GM21526 (cell line): ENCODE data around the gene WNT6.
"Not testable (repeated sequence)": the region's sequence is repeated elsewhere in the genome, so short reads cannot be mapped to it uniquely, and the experiment has no call there.

ENCODE experiments used
- ATAC-seq: cut with Tn5 transposase; IDR thresholded peaks from one replicate; pipeline ENCODE4 v1.9.1; 2021; ENCODE audit warnings: moderate library complexity; ENCODE audit not compliant: unreplicated experiment, low FRiP score

Gene WNT6

DNA sequence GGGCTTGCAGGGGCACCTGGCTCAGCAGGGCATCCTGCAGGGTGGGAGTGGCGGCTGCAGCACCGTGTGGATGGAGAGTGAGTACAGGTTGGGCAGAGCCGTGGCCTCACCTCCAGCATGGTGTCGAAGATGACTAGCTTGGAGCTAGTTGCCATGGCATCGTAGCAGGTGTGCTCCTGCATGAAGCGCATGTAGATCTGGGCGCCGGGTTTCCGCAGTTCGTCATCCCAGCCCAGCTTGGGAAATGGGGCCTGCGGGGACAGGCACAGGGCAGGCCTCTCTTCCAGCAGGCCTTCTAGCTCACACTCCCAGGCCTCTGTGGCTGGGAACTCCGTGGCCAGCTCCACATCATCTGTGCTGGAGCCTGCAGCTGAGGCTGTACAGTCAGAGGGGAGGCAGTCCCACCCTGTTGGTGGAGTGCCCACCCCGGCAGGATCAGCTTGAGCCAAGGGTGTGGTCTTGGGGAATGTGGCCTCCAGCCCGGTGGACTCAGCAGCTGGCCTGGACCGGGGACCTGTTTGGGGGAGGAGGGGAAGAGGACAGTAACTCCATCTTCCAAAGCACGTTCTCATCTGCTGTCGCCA, 29.6 kb upstream of the WNT6 start:
- ATAC-seq: no peak

DNA sequence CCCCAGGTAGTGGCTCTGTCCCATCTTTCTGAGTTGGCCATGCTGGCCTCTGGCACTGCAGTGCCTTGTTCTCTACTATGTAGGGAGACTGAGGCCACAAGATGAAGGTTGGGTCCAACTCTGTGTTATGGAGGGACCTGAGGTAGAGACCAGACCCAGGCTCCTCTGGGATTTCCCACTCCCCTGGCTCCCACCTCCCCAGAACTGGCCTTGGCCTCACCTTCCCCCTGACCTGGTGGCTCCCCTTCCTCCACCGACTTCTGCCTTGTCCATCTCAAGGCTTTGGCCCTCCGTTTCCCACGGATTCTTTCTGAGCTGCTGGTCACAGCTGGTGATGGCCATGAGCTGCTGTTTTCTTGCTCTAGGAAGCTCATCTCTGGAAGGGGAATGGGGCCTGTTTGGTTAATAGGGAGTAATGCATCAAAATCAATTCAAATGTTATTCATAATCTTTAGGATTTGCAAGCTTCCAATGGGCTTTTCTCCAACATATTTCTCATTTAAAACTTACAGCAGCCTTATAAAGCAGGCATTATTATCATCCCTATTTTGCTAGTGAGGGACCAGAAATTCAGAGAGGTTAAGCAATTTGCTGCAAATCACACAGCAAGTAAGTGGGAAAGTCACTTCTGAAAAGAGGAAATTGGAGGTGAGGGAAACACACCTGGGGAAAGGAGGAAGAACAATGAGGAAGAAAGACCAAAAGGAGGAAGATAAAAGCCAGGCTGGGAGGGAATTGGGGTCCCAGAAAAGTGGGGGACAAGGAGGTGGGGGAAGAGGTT, 28.9 kb upstream of the WNT6 start:
- no peak for ATAC-seq

DNA sequence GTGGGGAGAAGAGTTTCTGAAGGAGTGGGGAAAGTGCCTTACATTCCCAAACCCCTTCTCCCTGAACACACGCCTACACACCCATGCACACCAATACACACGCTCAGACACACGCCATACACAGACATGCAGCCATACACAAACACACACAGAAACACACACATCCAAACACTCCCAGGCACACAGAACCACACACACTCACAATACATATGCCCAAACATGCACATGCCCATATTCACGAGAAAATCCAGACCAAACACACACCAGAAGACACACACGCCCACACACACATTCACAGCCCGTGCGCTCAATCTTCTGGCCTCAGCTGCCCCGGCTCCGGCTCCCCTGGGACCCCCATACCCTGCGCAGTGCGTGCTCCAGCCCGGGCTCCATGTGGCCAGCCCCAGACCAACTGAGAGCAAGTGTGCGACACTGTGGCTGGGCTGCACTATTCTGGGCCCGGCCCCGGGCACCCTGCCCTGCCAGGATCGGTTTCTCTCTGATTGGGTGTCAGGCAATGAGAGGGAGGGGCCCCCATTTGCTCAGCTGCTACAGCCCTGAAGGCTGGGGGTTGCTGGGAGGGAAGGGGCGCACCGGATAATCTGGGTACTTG, 28.1 kb upstream of the WNT6 start, which contains the start of gene PRKAG3:
TSS of gene PRKAG3 (minus strand) at position 426 of the 613 bp plus-strand sequence.
- ATAC-seq: no peak

DNA sequence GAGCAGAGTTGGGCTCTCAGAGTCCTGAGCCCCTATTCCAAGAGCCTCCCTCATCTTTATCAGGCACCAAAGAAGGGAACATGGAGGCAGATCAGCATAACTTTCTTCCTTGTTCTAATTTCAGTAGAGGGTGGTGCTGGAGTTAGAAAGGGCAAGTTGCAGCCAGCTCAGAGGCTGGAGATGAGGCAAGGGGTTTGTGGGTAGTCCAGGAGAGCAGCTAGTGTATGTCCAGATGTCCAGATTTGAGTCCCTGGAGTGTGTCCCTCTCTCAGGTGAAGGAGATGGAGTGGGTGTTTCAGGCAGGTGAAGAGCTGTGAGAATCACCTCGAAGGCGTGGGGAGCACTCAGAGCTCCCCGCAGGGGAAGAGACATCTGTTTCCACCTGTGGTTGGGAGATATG, 27.5 kb upstream of the WNT6 start:
- no peak for ATAC-seq

DNA sequence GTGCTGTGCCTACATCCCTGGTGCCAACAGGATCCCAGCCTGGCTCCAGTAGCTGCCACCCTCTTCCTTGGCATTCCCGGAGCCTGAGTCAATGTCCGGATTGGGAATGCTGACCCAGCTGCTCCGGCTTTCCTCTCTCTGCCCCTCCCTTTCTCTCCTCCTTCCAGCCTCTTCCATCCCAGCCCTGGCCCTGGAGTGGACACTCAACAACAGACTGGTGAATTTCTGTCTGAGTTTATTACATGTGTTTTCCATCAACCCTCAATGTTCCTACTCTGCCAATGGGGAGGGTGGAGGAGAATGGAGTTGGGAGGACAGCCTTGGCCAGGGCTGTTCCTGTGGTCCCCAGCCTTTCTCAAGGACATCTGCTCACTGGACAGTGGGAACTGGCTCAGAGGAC, 27.1 kb upstream of the WNT6 start:
- ATAC-seq: no peak

DNA sequence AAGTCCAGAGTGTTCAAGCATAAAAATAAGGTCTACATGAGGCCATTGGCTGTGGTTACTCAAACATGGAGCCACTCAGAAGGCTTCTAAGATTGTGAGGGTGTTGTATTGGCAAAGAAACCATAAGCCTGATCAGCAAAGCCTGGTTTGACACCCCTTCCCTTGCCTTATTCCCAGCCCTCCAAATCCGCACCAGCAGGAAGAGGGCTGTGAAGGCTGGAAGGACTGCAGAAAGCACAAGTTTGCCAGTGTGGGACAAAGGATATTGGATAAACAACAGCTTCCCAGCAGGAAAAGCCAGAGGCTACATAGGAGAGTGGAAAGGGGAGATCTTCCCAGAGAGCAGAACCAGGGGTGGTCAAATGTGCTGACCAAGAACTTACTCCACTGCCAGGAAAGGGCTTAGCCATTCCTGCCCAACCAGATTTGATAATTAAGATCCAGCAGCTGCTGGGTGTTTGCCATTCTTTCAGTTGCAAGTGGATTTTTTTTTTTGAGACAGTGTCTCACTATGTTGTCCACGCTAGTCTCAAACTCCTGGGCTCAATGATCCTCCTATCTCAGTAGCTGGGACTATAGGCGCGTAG, 26.5 kb upstream of the WNT6 start:
- ATAC-seq: no peak

DNA sequence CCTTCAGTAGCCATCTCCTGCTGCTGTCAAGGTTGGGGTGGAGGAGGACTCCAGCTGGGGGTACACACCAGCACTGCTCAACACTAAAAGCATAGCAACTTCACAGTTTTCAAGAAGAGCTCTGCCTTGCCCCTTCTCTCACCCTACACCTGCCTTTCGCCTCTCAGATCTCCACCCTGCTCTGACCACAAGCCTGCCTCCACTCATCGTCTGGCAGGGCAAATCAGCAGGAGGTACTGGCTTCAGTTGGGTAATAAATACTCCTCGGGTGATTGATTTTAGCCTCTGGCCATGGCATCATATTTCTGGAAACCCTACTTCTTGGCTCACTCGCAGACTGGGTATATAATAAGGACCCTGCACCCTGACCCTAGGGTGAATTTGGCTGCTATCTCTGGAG, 24.9 kb upstream of the WNT6 start:
- no peak for ATAC-seq

DNA sequence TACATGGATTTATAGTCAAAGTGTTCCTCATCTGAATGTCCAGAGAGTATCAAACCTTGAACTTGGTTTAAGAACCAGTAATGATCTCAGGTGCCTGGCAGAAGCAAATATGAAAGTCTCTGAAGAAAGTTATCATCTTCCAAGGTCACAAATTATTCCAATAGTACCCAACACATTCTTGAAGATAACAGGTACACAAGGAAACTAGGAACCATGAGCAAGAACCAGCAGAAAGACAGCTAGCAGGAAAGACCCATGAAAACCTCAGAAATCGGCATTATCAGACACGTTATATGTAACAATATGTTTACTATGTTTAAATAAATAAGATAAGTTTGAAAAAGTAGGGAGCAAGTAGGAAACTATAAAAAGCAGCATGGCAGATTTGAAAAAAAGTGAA, 22.1 kb upstream of the WNT6 start:
- ATAC-seq: no peak

DNA sequence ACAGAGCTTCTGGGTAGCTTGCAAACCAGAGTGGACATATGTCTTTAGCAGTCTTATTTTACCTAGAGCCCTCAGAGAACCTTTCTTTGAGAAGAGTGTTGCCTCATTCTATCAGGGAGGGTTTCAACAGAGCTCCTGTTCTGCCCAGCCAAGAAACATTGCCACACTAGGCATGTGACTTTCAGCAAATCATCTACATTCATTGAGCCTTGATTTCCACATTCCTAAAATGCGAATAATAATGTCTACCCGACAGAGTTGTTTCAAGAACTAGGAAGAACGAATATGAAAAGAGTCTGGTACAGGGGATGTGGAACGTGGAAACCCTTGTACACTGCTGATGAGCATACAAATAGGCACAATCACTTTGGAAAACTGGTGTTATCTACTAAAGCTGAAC, 20.2 kb upstream of the WNT6 start:
- no peak for ATAC-seq

DNA sequence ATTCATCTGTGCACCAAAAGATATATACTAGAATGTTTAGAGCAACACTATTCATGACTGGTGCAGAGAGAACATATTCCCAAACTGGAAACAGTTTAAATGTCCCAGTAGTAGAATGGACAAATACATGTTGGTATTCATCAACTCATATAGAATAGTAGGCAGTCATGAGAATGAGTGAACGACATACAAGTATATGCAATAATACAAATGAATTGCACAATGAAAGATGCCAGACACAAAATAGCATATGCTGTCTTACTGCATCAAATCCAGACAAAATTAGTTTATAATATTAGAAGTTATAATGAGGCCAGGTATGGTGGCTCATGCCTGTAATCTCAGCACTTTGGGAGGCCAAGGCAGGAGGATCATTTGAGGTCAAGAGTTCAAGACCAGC, 19.7 kb upstream of the WNT6 start:
- no peak for ATAC-seq

DNA sequence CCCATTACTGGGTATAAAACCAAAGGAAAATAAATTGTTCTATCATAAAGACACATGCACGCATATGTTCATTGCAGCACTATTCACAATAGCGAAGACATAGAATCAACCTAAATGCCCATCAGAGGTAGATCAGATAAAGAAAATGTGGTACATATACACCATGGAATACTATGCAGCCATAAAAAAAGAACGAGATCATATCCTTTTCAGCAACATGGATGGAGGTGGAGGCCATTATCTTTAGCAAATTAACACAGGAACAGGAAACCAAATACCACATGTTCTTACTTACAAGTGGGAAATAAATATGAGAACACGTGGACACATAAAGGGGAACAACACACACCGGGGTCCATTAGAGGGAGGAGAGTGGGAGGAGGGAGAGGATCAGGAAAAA, 15.3 kb upstream of the WNT6 start:
- not testable (repeated sequence) for ATAC-seq

DNA sequence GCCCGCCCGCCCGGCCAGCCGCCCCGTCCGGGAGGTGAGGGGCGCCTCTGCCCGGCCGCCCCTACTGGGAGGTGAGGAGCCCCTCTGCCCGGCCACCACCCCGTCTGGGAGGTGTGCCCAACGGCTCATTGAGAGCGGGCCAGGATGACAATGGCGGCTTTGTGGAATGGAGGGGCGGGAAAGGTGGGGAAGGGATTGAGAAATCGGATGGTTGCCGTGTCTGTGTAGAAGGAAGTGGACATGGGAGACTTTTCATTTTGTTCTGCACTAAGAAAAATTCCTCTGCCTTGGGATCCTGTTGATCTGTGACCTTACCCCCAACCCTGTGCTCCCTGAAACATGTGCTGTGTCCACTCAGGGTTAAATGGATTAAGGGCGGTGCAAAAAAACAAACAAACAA, 12.6 kb upstream of the WNT6 start:
- not testable (repeated sequence) for ATAC-seq

DNA sequence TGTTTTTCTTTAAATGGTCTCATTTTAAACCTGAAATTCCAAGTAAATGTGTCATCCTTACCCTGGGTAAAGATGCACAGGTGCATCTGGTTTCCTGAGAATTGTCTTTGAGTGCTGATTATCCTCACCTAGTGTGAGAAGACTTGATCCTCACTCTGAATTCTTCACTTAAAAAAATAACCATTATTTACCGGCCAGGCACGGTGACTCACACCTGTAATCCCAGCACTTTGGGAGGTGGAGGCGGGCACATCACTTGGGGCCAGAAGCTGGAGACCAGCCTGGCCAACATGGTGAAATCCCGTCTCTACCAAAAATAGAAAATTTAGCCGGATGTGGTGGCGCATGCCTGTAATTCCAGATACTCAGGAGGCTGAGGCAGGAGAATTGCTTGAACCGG, 9.9 kb upstream of the WNT6 start:
- ATAC-seq: no peak

DNA sequence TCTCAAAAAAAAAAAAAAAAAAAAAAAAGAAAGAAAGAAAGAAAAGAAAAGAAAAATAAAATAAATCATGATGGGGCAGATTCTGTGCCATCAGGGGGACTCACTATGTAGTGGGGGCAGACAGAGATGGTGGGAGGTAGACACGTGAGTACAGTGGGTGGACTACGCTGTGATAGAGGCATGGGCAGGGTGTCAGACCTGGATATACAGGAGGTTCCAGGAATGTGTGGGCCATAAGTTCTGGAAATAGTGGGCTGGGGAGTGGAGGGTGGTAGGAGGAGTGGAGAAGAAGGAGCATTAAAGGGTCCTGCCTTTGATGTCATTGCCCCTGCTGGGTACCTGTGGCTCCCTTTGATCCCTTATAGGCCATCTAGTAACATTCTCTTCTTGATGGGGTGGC, 8.8 kb upstream of the WNT6 start:
- ATAC-seq: no peak

DNA sequence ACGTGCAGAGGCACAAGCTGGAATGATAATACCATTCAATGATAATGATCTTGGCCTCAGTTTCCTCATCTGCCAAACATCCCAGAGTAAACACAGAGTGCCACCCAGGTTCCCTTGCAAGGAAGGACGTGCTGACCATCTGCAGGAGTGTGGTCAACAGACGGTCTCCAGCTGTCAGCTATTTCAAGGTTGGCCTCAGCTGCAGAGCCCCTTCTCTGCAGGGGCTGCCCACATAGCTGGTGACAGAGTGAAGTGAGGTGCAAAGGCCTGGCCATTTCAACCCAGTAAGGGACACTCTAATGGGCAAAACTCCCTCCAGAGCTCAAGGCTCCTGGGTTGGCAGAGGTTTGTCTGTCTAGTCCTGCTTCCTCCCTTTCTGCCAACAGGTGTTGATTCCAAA, 8.3 kb upstream of the WNT6 start:
- no peak for ATAC-seq

DNA sequence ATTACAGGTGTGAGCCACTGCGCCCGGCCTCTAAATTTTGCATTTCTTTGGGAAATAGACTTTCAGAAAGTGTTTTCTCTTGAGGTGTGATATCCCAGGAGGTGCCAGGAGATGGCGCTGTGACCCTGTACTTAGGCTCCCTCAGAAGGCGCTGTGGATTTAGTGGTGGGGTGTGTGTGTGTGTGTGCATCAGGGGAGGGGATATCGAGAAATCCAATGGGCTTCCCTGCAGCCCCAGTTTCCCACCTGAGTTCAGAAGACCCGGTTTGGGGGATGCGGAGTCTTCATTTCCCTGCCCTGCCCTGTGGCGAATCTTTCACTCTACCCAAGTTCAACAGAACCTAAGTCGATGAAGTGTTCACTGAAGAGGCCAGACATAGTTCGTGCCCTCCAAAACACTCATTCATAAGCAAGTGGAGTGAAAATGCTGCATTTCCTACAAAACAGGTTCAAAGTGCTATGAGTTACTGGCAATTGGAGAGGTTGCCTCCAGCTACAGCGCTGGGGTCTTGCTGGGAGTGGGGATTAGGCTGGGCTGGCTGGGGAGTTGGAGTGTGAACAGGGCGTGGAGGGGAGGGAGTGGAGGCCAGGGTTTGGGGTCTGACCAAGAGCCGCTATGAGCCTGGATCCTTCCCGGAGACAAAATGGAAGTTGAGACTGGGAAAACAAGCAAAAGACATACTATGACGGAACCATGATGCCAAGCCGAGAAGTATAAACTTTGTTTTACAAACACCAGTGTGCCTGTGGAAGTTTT, 6.5 kb upstream of the WNT6 start:
- no peak for ATAC-seq

DNA sequence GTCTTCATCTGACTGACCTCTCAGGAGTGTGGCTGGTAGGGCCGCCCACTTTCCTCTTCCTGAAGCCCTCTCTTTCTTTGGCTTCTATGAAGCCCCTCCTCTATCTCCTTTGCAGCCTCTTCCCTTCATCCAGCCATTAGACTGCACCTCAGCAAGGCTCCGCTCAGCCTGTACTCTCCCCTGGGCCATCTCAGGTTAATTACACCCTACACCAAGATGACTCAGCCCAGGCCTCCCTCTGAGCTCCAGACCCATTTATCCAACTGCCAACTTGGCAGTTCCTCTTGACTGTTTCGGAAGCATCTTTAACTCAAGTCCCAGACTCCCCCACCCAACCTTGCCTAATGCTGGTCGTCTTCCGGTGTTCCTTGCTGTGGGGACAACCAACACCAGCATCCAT, 5.8 kb upstream of the WNT6 start:
- ATAC-seq: no peak

DNA sequence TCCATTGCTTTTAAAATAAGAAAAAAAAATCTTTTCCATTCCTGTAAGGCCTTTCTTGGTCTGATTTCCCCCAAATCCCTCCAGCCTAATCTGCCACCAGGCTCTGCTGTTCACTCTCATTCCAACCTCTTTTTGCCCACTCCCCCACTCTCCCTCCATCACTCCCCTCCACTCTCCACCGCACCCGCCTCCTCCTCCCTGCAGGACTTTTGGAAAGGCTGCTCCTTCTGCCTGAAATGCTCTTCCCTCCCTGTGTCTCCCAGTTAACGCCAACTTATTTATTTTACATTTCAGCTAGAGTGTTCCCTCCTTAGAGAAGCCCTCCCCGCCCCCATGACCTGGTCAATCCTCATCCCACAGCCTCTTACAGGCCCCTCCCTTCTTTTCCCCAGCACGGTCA, 4.7 kb upstream of the WNT6 start:
- ATAC-seq: no peak

DNA sequence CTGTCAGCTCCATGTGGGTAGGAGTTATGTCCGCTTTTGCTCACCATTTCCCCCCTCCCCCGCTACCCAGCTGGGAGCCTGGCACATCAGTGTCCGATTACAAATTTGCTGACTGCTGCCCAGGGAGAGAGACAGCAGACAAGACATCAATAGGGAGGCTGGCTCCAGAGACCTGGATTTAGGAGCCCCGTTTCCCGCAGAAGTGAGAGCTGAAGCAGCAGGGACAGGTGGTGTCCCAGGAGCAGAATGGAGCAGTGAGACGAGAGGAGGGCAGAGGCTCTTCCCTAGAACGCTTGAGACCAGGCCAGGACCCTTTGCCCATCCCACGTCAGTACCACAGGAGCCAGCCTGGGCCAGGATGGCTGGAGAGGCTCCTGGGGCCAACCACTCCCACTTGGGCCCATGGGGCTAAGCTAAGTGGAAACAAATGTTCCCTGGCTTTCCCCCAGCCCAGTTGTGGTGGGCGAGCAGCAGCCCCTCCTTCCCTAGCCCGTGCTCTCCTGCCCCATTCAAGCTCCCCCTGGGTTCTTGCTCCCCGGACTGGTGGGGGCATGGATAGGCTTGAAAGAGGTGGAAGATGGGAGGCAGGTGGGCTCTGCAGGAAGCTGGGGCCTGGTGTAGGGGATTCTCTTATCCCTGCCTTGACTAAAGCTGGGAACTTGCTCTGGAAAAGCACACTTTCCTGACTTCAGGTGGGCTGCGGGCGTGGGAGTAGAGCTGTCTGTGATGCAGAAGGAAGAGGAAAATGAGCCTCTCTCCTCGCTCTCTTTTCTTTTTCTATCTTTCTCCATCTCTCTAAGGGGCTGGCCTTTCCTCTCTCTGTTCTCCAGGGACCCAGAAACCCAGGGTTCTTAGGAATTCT, 4.1 kb upstream of the WNT6 start:
- no peak for ATAC-seq
